Retinal pigment epithelial cell (primary cell): Measurements from ENCODE around the gene EBF3.
A peak's percentile ranks its signal among the peaks of the same experiment; 100 is the strongest.

ENCODE experiments used
- DNase-seq: peaks from one replicate; pipeline ENCODE4 v3.0.0-alpha.2; 2010; ENCODE audit warnings: low read depth
- H3K4me3 ChIP-seq: 2 replicates; pipeline ENCODE4 v1.5.1; 2011; ENCODE audit warnings: mild to moderate bottlenecking, low read length, control low read depth, moderate library complexity
- TF ChIP-seq, protein P1 (sequence below): conservative IDR thresholded peaks from 2 replicates; pipeline ENCODE4 v1.5.1; 2011; ENCODE audit warnings: low read depth, low read length, control low read depth, inconsistent platforms

The EBF3 gene

DNA sequence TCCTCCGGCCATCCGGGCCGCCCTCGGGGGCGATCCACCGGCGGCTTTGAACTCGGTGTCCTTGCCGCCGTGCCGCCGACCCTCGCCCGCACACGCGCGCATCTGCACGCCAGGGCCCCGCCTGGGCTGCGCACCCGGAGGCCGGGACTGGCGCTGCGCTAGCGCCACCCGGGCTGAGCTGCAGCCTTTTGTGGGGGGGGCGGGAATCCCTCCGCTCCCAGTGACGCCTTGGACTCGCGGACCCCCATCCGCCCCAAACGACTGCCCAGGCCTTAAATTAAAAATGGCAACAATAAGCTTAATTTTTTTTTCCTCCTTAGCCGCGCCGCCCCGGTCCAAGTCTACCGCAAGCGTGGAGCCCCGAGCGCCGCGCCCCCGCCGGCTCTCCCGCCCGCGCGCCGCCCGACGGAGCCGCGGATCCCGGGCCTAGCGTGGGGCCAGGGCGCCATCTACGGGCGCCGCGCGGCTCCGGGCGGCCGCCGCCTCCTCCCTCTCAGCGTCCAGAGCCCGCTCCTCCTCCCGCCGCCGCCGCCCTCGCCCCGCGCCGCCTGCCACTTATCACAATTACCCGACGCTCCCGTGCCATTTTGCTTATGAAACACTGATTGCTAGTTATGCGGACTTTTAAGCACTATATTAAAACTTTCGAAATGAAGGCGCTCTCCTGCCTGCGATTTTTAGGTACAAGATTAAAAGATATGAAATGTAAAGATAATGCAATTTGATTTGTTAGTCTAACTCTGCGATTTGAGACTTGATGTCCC lies 7.5 kb upstream of the EBF3 start:
- TF ChIP-seq, protein P1, sequence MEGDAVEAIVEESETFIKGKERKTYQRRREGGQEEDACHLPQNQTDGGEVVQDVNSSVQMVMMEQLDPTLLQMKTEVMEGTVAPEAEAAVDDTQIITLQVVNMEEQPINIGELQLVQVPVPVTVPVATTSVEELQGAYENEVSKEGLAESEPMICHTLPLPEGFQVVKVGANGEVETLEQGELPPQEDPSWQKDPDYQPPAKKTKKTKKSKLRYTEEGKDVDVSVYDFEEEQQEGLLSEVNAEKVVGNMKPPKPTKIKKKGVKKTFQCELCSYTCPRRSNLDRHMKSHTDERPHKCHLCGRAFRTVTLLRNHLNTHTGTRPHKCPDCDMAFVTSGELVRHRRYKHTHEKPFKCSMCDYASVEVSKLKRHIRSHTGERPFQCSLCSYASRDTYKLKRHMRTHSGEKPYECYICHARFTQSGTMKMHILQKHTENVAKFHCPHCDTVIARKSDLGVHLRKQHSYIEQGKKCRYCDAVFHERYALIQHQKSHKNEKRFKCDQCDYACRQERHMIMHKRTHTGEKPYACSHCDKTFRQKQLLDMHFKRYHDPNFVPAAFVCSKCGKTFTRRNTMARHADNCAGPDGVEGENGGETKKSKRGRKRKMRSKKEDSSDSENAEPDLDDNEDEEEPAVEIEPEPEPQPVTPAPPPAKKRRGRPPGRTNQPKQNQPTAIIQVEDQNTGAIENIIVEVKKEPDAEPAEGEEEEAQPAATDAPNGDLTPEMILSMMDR, result peak; percentile 11
- DNase-seq, result no peak
- H3K4me3 ChIP-seq, result no peak overlapping the region

DNA sequence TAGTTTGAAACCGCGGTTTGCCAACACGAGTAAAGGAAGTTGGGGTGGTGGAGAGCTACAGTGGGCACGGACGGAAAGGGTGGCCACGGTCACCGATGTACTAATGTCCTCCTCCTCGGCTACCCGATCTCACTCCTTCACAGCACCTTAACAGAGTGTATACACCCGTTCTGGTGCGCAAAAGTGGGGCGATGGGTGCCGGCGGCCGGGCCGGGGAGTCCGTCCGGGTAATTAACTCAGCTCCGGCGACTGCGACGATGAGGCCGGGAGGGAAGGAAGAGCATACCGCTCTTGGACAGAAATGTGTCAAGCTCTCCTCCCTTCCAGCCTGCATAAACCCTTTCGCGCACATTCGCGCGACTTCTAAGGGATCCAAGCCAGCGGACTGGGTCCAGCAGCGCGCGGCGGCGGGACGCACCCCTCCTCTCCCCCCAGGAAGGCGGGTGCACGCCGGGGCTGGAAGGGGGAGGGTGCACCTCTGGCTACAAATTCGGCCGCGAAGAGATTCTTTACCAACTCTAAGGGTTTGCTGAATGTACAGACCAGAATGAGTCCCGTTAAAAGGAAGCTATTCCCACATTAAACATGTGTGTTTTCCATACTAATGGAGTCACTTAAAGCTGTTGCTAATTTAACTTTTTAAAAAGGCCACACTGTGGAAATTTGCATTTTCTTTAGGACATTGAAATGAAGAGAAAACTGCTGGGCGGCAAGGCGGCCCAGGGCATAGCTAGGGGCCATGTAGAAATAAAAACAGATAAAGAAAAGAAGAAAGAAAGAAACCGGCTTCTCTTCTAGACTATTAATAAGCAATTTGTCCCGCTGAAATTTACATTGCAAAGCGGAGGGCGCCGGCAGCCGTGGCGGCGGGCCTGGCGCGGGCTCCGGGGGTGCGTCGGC lies 6.6 kb upstream of the EBF3 start:
- H3K4me3 ChIP-seq, result no peak overlapping the region
- TF ChIP-seq, protein P1, result no peak
- no peak for DNase-seq

DNA sequence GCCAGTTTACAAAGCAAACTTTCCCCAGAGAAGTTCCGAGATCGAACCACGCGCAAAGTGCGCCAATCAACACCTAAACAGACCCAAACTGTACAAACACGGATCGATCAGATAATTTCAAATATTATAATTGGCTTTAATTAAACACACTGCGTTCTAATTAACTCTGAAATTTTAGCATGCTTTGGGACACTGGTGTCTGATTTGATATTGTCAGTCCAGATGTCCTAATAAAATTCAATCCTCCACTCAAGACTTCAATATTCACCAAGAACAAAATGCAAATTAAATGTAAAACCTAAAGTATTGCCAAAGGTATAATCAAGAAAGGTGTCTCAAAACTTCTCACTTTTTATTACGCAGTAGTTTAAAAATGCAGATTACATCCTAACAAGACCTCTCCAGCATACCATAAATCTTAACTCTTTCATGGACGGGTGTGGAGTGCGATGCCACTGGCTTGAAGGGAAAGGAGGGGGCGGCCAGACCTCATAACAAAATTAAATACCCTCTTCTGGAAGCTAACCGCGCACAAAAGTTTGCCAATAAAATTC lies 5.9 kb upstream of the EBF3 start:
- TF ChIP-seq, protein P1, result no peak
- DNase-seq, result no peak
- no peak overlapping the region for H3K4me3 ChIP-seq

DNA sequence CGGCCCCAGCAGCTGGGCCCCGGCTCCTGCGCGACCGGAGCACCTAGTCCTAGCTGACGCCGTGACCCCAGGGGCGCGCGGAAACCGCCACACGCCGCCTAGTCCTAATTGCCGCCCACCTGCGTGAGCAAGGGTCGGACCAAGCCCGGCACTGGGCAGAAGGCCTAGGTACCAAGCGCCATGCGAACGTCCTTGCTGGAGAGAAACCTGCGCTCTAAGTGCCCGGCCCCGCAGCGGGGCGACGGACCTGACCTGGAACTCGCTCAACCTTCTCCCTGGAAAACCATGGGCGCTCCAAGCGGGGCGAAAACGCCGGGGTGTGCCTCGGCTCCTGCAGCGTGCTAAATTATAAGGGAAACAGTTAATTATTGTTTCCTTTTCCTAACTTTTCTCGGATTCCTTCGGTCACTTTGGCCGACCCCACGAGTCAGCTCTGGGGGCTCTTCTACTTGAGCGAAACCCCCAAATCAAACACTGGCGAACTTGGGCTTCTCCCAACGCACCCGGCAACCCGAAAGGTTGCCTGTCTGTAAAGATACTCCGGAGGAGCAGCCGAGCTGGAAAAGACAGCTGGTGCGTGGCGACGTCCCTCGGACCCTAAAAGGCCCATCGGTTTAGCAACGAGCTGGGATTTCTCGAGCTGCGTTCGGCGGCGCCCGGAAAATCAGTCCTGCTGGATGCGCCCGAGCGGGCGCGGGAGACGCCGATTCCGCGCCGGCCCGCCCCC lies 5.3 kb upstream of the EBF3 start:
- H3K4me3 ChIP-seq, result no peak overlapping the region
- TF ChIP-seq, protein P1, result no peak
- DNase-seq, result no peak

DNA sequence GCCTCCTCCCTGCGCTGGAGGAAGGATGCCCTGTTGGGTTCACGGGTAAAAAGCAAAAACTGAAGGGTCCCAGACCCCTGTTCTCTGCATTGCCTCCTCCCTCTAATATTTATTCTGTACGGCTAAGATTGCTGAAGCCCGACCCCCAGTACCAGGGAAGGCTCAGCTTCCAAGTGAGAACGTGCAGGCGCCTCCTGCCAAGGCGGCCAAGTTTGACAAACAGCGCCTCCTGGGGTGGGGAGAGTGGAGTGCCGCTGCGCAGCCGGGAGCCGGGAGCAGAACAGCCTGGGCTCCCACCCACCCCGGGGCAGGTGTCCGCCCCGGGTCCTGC lies 4.7 kb upstream of the EBF3 start:
- no peak overlapping the region for H3K4me3 ChIP-seq
- TF ChIP-seq, protein P1, result peak; percentile 65
- no peak for DNase-seq

DNA sequence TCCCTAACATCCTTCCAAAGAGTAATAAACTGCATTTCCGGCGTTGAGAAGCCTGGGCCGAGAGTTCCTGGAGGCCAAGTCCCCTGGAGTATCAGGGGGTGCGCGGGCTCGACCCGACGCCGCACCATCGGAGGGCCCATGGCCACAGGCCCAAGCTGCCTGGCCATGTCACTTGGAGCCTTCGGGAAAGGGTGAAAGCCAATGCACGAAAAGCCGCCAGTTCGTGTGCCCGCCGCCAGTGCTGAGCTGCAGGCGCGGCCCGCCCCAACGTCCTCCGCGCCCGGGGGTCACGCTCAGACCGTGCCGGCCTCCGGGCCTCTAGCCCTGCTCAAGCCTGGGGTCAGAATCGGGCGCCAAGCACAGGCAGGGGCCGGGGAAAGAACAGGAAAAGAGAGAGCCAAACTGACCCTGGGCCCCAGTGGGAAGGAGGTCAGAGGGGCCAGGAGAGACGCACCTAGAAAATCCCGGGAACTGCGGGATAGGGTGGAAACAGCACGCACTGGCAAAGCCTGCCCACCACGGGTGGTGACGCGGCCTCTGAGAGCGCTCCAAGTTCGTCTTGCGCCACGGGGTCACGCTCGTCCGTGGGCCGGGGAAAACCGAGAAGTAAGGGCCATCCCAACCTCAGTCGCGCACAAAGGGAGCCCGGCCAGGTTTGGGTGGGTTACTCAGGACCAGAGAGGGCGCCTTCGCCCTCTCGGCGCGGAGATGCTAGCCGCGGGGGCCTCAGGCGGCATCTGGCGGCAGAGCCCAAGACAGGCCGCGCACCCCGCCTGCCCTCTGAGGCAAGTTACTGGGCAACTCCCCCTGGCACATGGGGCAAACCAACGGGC lies 4.2 kb upstream of the EBF3 start:
- H3K4me3 ChIP-seq, result no peak overlapping the region
- TF ChIP-seq, protein P1, result no peak
- DNase-seq, result no peak
